Activated T-cell treated with anti-CD3 and anti-CD28 coated beads for 48 hours (primary cell): ENCODE measurements around the gene PRPF31.
"Not testable (repeated sequence)": the region's sequence is repeated elsewhere in the genome, so short reads cannot be mapped to it uniquely, and the experiment has no call there.

ENCODE experiments used
- DNase-seq: peaks from one replicate; pipeline ENCODE4 v3.0.0-alpha.2; 2020; ENCODE audit warnings: low read depth

The PRPF31 gene, protein sequence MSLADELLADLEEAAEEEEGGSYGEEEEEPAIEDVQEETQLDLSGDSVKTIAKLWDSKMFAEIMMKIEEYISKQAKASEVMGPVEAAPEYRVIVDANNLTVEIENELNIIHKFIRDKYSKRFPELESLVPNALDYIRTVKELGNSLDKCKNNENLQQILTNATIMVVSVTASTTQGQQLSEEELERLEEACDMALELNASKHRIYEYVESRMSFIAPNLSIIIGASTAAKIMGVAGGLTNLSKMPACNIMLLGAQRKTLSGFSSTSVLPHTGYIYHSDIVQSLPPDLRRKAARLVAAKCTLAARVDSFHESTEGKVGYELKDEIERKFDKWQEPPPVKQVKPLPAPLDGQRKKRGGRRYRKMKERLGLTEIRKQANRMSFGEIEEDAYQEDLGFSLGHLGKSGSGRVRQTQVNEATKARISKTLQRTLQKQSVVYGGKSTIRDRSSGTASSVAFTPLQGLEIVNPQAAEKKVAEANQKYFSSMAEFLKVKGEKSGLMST

DNA sequence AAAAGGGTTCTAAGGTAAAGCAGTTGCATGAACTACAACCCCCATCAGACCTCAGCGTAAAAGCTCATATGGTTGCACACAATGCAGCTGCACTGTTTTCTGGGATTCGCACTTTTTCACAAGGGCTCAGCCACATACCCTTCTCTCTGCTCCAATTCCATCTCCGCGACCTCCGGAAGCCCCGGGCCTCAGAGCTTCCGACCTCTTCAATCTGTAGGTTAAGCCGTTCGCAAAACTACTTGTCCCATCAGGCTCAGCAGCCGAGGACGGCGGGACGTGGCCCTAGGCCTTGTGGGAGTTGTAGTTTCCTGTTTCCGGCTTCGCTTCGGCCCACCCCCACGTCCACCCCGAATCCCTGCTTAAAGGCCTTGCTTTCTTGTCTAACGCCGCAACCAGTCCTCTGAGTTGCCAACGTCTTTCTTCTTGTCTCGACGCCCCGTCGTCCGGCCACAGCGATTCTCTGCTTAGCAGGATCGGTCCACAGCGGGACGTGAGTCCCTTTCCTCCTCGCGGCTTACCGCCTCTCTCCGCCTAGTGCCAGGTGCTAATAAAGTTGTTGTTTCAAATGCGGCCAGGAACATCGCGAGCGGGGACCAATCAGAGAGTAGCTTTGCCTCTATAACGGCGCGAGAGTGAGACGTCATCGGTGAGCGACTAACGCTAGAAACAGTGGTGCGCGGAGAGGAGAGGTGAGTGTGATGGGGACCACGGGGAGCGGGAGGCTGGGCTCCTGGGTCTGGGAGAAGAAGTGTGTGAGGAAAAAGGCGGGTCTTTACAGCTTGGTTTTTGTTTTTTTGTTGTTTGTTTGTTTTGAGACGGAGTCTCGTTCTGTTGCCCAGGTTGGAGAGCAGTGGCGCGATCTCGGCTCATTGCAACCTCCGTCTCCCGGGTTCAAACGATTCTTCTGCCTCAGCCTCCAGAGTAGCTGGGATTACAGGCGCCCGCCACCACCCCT, at the start of gene PRPF31, which contains the start of gene TFPT:
Gene PRPF31 (plus strand): TSS at position 646 of the 955 bp plus-strand sequence. CDS start 2,525 bp downstream, outside the sequence.
Gene TFPT (minus strand): TSS at position 549 of the 955 bp plus-strand sequence. CDS start 388 bp downstream, at position 161.
- DNase-seq: peak; percentile 90

DNA sequence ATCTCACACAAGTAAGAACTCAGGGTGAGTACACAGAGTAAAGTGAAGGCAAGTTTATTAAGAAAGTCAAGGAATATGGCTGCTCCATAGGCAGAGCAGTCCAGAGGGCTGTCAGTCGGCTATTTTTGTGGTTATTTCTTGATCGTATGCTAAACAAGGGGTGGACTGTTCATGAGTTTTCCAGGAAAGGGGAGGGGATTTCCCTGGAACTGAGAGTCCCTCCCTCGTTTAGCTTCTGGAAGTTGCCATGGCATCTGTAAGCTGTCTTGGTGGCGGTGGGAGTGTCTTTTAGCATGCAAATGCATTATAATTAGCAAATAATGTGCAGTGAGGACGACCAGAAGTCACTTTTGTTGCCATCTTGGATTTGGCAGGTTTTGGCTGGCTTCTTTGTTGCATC, 46.1 kb upstream of the PRPF31 start:
- no peak for DNase-seq

DNA sequence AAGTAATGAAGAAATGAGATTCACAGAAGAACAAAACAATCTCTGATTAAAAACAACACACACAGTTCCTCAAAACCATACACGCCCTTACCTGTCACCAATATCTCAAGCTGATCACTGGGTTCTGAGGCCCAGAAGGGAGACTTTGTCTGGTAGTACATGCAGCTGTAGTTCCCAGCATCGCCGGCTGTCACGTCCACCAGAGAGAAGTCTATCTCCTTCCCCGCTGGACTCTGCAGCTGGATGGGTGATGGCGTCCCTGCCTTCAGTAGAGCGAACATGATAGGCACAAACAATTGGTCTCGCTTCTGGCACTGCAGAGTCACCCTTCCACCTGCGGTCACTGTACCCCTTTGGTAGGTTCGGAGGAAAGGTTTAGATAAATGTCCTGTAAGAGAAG, 41.7 kb upstream of the PRPF31 start:
- no peak for DNase-seq

GRCh38 chr19:54074851-54075250, 40.7 kb upstream of the PRPF31 start:
- DNase-seq: no peak

- DNase-seq: no peak
Observed at GRCh38 chr19:54077334-54077733, 38.2 kb upstream of the PRPF31 start.

DNA sequence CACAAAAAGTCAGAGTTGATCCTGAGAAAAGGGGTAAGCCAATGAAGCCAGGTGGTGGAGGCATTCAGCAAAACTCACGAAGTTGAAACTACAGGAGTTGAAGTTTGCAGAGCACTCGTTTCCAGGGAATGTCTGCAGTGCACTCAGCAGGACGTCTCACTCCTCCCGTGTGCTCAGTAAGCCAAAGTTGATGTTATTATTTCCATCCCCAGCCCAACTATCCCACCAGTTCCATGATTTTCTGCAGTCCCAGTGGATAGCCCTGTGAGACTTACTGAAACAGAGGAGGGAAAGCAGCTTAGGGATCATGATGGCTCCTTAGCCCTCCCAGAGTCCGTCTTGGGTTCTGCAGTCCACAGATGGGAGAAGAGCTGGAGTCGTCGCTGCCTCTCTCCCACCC, 34.5 kb upstream of the PRPF31 start, which contains the start of gene TARM1:
Gene TARM1 (minus strand): TSS at position 334 of the 400 bp plus-strand sequence. CDS start 25 bp downstream, at position 309.
- DNase-seq: no peak

DNA sequence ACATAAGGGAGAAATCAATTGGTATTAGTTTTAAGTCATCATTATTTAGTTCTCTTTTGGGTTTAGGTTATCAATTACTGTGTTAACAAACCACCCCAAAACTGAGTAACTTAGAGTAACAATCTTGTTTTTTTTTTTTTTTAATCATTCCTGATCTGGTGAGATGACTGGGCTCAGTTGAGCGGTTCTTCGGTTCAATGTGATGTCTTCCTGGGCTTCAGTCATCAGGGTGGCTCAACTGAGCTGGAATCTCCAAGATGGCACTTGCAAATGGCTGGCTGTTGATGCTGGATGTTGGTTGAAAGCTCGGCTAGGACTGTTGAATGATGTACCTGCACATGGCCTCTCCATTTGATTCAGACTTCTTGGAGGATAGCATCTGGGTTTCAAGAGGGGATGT, 31.1 kb upstream of the PRPF31 start:
- no peak for DNase-seq

DNA sequence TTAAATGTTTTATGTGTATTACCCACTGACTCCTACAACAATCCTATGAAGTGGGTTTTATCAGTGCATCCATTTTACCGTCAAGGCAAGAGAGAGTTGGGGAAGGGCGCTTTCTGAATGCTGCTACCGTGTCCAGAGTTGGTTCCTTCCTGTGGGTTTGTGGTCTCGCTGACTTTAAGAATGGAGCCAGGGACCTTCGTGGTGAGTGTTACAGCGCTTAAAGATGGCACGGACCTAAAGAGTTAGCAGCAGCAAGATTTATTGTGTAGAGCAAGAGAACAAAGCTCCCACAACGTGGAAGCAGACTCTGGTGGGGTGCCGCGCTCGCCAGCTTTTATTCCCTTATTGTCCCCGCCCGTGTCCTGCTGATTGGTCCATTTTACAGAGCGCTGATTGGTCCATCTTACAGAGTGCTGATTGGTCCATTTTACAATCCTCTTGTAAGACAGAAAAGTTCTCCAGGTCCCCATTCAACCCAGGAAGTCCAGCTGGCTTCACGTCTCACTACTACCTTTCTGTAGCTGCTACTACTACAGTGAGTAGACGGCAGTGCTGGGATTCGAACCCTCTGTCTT, 21.0 kb upstream of the PRPF31 start:
- no peak for DNase-seq

- no peak for DNase-seq
Observed at GRCh38 chr19:54095136-54095858, 20.3 kb upstream of the PRPF31 start.

DNA sequence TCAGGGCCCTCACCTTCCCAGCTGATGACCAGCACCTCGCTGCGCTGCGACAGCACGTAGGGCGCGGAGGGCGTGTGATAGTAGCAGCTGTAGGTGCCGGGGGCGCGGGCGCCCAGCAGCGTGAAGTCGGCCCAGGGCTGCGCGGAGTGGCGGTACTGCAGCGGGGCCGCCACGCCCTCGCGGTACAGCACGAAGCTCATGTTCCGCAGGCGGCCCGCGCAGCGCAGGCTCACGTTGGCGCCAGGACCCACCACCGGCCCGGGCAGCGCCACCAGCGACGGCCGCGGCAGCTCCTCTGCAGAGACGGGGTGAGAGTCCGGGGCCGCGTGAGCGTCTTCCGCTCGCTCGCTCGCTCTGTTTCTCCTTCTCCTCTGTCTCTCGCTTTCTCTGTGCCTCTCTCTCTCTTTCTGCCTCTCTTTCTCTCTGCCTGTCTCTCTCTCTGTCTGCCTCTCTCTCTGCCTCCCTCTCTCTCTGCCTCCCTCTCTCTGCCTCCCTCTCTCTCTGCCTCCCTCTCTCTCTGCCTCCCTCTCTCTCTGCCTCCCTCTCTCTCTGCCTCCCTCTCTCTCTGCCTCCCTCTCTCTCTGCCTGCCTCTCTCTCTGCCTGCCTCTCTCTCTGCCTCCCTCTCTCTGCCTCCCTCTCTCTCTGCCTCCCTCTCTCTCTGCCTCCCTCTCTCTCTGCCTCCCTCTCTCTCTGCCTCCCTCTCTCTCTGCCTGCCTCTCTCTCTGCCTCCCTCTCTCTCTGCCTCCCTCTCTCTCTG, 19.5 kb upstream of the PRPF31 start:
- DNase-seq: peak; percentile 38

GRCh38 chr19:54096617-54097106, 18.9 kb upstream of the PRPF31 start:
- DNase-seq: no peak

GRCh38 chr19:54099190-54099902, 16.2 kb upstream of the PRPF31 start:
- DNase-seq: no peak

DNA sequence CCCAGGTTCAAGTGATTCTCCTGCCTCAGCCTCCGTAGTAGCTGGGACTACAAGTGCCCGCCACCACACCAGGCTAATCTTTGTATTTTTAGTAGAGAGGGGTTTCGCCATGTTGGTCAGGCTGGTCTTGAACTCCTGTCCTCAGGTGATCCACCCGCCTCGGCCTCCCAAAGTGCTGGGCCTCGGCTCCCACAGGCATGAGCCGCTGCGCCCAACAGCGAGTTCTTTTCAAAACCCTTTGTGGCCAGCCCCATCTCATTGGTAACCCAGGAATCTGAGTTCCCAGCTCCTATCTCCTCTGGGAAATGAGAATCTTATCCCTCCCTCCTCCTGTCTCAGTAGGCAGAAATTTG, 15.7 kb upstream of the PRPF31 start:
- not testable (repeated sequence) for DNase-seq

DNA sequence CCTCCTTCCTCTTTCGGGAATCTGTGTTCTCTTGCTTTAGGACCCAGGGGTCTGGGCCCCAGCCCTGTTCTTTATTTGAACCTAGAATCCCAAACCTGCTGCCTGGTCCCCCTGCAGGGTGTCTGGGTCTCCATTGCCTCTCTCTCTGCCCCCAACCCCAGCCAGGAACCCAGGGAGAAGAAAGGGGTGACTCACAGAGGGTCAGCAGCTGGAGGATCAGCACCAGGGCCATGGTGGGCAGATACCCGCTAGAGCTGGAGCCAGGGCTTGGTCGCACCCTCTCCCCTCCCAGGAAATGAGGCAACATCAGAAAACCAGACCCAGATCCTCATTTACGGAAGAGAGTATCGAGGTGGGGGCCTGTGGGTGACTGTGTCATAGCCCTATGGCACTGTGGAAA, 15.0 kb upstream of the PRPF31 start, which contains the start of gene OSCAR:
Gene OSCAR (minus strand): TSS at position 243 of the 400 bp plus-strand sequence. CDS start 11 bp downstream, at position 232.
- no peak for DNase-seq

DNA sequence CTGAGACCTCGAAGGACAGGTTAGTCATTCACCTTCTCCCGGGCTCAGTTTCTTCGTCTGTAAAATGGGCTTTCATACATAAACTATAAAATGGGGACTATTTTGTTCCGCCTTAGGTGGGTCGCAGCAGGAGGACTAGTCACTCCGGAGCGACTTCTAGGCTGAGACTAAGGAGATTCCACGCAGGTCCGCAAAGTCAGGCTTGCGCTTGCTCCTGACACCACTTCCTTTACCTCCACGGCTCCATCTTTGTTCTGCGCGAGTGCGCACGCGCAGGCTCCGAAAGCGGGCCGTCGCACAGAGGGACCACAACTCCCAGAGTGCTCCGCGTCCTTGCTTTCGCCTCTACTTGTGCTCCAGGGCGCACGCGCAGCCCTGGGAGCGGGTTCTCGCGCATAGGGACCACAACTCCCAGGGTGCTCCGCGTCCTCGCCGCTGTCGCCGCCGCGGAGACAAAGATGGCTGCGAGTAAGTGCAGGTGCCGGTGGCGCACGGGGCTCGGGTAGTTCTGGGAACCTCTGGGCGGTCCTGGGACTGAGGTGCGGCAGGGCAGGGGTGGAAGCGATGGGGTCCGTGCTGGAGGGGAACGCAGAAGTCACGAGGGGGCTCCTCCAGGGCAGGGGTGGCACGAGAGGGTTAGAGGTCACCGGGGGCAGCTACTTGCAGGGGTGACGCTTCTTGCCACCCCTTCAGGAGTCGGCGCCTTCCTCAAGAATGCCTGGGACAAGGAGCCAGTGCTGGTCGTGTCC, 13.0 kb upstream of the PRPF31 start, which contains the start of gene NDUFA3:
Gene NDUFA3 (plus strand): TSS at position 435 of the 749 bp plus-strand sequence. CDS start 24 bp downstream, at position 459.
- peak; percentile 97 for DNase-seq

GRCh38 chr19:54104998-54105715, 10.4 kb upstream of the PRPF31 start:
- DNase-seq: no peak

DNA sequence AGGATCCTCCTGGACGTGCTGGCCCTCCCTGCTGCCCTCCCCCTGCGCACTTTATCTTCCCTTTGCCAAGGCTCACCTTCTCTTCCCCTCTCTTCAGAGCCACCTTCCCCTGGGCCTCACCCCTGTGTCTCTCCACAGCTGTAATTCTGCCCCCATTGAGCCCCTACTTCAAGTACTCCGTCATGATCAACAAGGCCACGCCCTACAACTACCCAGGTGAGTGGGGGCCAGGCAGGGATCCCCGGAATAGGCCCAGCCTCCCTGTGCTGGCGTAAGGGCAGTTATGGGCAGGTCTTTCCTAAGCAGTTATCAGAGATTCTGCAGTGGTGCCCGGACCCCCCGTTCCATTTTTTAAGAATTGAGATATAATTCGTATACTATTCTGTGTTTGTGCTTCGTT, 9.8 kb upstream of the PRPF31 start:
- DNase-seq: no peak

DNA sequence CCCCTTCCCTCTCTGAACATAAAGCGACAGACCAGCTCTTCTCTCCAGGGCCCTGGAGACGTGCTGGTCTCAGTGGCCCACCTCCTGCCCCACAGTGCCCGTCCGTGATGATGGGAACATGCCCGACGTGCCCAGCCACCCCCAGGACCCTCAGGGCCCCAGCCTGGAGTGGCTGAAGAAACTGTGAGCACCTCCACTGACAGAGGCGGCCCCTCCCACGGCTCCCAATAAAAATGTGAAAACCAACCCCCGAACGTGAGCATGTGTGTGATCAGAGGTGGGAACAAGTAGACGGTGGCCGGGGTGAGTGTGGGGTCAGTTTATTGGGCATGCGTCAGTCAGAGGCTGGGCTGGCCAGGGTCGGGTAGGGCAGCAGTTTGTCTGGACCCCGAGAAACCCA, 8.8 kb upstream of the PRPF31 start:
- DNase-seq: no peak
